Endothelial cell (in vitro differentiated cells): ENCODE measurements around the gene ATP10B. TPM values are rescaled to one million over a fixed set of nuclear protein-coding genes. Genes with fewer than 3 reads are reported as not detected.

ENCODE experiments used
- DNase-seq: peaks from one replicate; pipeline ENCODE4 v3.0.0; 2021; ENCODE audit warnings: low spot score
- H3K27ac Mint-ChIP-seq: one replicate; pipeline ENCODE4 v1.8.0; 2021; ENCODE audit warnings: mixed read lengths, inconsistent platforms; ENCODE audit not compliant: unreplicated experiment
- H3K27me3 Mint-ChIP-seq: one replicate; pipeline ENCODE4 v1.8.0; 2021; ENCODE audit warnings: mild to moderate bottlenecking, moderate library complexity, mixed read lengths, inconsistent platforms; ENCODE audit not compliant: unreplicated experiment
- H3K36me3 Mint-ChIP-seq: one replicate; pipeline ENCODE4 v1.8.0; 2021; ENCODE audit warnings: mild to moderate bottlenecking, low read depth, mixed read lengths, inconsistent platforms; ENCODE audit not compliant: unreplicated experiment
- H3K4me1 Mint-ChIP-seq: one replicate; pipeline ENCODE4 v1.8.0; 2021; ENCODE audit warnings: mild to moderate bottlenecking, mixed read lengths, inconsistent platforms; ENCODE audit not compliant: unreplicated experiment
- H3K4me3 Mint-ChIP-seq: one replicate; pipeline ENCODE4 v1.8.0; 2021; ENCODE audit warnings: mild to moderate bottlenecking, mixed read lengths, inconsistent platforms; ENCODE audit not compliant: unreplicated experiment
- H3K9me3 Mint-ChIP-seq: one replicate; pipeline ENCODE4 v1.8.0; 2021; ENCODE audit warnings: mixed read lengths, inconsistent platforms; ENCODE audit not compliant: unreplicated experiment
- CTCF ChIP-seq: fragments of 200-600 bp; sonication (generic); IDR thresholded peaks from one replicate; pipeline ENCODE4 v1.5.0; 2021; ENCODE audit warnings: antibody characterized with exemption; ENCODE audit not compliant: unreplicated experiment
- total RNA-seq: library from RNA; stranded (reverse); fragmentation: NEBNext Ultra II Directional; extraction: Animal tissue kit (Norgen Biotek cat#: 25700); gene quantifications from one replicate; pipeline ENCODE4 v1.2.1, GENCODE V29; 2021; ENCODE audit not compliant: unreplicated experiment

The ATP10B gene
- total RNA-seq, 1 donor from 2014 or later, result not detected

- no peak overlapping the region for H3K27ac Mint-ChIP-seq
- TF ChIP-seq CTCF, result no peak
- H3K4me1 Mint-ChIP-seq, result no peaks in the 10 kb centered on the region
- DNase-seq, result no peak
- no peaks in the 10 kb centered on the region for H3K9me3 Mint-ChIP-seq
- no peaks in the 10 kb centered on the region for H3K36me3 Mint-ChIP-seq
- no peaks in the 10 kb centered on the region for H3K27me3 Mint-ChIP-seq
- no peak overlapping the region for H3K4me3 Mint-ChIP-seq
These were observed 5.4 kb downstream of the ATP10B start for GRCh38 chr5:160846642-160847041.

- Mint-ChIP-seq H3K36me3 (no peaks in the 10 kb centered on the region), H3K27me3 (no peaks in the 10 kb centered on the region), H3K27ac (no peak overlapping the region), H3K9me3 (no peaks in the 10 kb centered on the region), H3K4me3 (no peak overlapping the region), H3K4me1 (no peaks in the 10 kb centered on the region)
- DNase-seq, result no peak
- TF ChIP-seq CTCF, result no peak
These were observed 7.8 kb downstream of the ATP10B start for GRCh38 chr5:160844177-160844576.

GRCh38 chr5:160843240-160843639 is 8.8 kb downstream of the ATP10B start:
- Mint-ChIP-seq H3K4me1 (no peaks in the 10 kb centered on the region), H3K9me3 (no peaks in the 10 kb centered on the region), H3K4me3 (no peak overlapping the region), H3K36me3 (no peaks in the 10 kb centered on the region), H3K27me3 (no peaks in the 10 kb centered on the region), H3K27ac (no peak overlapping the region)
- no peak for TF ChIP-seq CTCF
- no peak for DNase-seq

- Mint-ChIP-seq H3K27me3 (no peaks in the 10 kb centered on the region), H3K36me3 (no peaks in the 10 kb centered on the region), H3K4me1 (no peaks in the 10 kb centered on the region), H3K9me3 (no peaks in the 10 kb centered on the region), H3K4me3 (no peak overlapping the region), H3K27ac (no peak overlapping the region)
- no peak for TF ChIP-seq CTCF
- no peak for DNase-seq
These were observed 14.0 kb downstream of the ATP10B start for GRCh38 chr5:160837749-160838593.

- no peaks in the 10 kb centered on the region for H3K4me1 Mint-ChIP-seq
- no peak for TF ChIP-seq CTCF
- no peak for DNase-seq
- no peak overlapping the region for H3K27ac Mint-ChIP-seq
- H3K36me3 Mint-ChIP-seq, result no peaks in the 10 kb centered on the region
- no peak overlapping the region for H3K4me3 Mint-ChIP-seq
- no peaks in the 10 kb centered on the region for H3K27me3 Mint-ChIP-seq
- no peaks in the 10 kb centered on the region for H3K9me3 Mint-ChIP-seq
These were observed 14.8 kb downstream of the ATP10B start for GRCh38 chr5:160837211-160837610.
